Measurements from ENCODE around the gene VEPH1.

Gene VEPH1

DNA sequence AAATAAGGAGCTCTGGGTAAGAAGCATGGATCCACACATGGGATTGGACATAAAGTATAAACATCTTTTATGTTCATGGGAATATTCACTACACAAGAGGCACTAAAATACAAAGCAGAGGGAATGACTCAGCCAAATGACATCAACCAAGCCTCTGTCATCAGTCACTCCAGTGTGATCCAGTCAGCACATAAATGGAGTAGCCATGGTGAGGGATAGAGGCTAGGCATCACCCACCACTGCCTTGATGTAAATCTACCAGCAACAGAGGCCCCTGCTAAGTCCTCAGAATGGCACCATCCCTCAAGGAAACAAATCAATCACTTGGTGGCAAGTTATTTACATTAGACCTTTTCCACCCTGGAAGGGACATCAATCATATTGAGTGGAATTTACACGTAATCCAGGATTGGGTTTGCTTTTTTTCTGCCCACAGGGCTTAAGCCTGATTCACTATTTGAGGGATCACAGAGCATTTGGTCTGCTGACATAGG is 27.2 kb downstream of the VEPH1 start:
- DNase-seq (ENCODE audit: low read depth), result no peak

DNA sequence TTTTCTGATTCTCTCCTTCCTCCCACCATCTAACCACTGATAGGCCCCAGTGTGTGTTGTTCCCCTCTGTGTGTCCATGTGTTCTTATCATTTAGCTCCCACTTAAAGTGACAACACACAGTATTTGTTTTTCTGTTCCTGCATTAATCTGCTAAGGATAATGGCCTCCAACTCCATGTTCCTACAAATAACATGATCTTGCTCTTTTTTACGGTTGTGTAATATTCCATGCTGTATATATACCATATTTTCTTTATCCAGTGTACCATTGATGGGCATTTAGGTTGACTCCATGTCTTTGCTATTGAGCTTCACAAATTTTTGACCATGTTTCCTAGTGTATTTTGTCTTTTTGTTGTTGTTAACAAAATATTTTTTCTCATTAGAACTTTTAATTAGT is 30.6 kb downstream of the VEPH1 start:
- no peak for DNase-seq (ENCODE audit: low read depth)

DNA sequence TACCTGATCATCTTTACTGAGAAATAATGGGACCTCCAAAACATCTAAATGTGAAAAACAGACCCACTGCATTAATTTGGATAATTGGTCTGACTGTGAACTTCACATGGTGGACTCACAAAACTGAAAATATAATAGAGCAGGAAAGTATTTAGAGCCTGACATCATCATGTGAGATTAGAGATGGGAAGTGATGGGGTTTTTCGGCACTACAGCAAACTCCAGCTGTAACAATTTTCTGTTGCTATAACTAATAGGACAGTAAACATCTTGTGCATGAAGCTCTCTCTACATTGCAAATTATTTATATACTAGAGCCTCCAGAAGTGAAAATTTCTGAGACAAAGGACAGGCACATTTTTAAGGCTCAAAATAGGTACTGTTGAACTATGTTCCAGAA is 32.2 kb downstream of the VEPH1 start:
- no peak for DNase-seq (ENCODE audit: low read depth)

DNA sequence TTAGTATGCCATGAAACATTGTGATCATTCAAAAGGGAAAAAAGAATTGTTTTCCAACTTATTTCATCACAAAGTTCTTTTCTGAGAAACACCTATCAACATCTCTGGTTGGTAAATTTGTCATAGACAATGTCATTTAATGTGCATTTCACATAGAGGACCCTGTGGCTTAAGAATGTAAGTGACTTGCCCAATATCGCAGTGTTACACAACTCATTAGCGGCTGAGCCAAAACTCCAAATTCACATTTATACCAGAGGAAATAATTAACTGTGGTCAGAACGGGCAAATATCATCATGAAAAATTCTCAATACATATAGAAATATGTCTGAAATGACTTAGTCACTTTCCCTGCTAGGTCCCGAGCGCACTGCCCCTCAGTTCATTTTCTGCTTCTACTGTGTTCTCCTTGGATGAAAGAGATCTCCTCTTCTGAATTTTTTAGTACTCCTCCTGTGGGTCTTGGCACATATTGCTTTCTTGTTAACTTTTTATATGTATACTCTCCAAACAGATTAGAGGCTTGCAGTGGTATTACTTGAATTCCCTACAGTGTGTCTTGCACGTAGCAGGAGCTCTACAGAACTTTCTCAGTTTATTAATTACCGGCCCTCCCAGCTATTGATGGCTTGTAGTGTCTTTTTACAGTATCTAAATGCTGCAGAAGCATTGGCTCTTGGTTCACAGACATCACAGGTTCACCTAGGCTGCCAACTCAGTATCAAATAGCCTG is 33.5 kb downstream of the VEPH1 start:
- DNase-seq (ENCODE audit: low read depth), result no peak

DNA sequence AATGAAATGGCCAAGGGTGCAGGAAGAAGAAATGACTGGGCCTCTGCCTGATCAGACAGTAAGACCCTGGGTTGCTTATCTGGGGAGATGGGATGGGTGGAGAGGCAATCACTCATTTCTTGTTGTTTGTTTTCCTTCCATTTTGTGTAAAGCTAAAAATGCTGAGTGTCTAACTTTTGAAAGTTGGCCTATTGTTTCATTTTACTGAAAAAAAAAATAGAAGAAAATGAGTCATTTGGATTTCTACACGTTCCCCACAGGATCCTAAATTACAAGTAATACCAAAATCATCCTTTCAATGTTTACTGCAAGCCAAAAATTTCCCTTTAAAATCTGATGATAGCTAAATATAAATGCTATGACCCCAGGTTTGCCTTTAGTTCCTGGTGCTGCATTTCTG is 36.0 kb downstream of the VEPH1 start:
- no peak for DNase-seq (ENCODE audit: low read depth)

DNA sequence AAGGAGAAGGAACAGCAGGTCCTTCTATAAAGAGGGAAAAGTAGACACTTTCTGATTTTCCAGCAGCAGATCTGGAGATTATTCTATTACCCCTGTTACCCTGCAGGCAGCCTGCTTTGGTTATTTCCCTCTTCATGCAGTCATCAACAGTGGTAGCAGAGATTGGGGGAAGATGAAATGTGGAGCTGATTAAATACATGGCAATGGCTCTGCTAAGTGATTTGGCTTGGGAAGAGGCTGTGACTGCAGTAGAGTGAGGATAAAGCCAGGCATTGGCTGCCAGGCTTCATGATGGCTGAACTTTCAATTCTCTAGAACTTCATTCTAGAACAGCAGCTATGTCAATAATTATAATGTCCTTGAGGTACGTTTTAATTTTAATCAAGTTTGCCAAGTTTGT is 37.5 kb downstream of the VEPH1 start:
- DNase-seq (ENCODE audit: low read depth), result no peak

DNA sequence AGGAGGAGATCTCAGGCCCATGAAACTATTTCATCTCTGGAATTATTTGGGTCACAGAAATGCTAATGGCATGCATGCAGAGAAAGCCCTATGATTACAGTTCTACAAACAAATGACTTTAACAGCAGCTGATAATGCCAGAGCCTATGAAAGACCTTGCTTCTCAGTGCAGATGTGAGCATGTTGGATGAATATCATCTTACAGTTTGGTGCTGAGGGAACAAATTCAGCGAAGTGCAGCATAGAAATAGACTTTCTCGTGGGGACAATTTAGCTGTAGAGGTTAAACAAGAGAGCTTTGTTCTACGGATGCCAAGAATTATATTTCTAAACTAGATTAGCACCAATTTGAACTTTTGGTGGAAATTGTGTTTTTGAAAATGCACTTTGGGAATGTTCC is 38.9 kb downstream of the VEPH1 start:
- no peak for DNase-seq (ENCODE audit: low read depth)

DNA sequence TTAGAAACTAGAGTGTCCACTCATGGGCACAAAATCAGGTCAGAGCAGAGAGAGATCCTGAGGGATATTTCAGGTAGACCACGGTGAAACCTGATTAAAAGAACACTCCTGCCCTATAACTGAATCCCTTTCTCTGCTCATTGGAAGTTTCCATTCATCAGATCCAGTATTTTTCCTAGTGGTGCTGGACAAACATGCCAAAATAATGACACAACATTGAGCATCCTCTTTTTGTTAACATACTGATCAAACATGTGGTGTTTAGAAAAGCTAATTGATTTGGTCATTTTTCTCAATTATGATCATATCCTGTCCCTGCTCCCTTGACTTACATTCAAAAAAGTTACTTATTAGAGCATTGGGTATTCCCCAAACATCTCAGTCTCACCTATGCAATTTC is 39.4 kb downstream of the VEPH1 start:
- no peak for DNase-seq (ENCODE audit: low read depth)

DNA sequence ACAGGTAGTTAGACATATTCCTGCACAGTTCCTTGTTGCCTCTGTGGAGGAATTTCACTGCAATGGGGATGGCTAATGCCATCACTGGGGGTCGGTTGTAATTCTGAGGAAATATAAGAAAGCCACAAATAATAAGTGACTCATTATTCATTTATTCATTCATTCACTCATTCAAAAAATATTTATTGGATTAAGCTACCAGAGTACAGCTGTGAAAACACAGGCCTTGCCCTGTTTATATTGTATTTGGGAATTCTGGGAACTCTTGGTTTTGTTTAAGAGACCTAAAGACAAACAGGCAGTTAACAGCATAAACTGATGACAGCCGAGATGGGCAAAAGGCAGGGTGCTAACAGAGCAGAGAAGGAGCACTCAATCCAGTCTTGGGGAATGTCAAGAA is 43.0 kb downstream of the VEPH1 start:
- no peak for DNase-seq (ENCODE audit: low read depth)

DNA sequence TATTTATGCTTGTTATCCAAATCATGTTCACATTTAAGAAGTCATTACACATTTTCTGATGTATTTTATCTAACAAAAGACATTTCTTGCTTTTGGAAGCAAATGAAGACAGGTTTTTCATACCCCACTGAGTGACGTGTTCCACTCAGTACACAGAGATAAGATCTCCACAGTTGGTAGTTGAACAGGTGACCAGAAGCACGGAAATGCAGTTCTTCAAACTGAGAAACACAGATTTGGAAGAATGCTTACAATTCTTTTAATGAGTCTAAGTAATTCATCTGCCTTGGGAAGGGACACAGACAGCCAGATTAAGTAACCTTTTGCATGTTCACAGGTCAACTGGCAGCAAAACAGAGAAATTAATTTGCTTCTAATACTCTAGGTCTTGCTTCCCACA is 43.5 kb downstream of the VEPH1 start:
- DNase-seq (ENCODE audit: low read depth), result no peak

DNA sequence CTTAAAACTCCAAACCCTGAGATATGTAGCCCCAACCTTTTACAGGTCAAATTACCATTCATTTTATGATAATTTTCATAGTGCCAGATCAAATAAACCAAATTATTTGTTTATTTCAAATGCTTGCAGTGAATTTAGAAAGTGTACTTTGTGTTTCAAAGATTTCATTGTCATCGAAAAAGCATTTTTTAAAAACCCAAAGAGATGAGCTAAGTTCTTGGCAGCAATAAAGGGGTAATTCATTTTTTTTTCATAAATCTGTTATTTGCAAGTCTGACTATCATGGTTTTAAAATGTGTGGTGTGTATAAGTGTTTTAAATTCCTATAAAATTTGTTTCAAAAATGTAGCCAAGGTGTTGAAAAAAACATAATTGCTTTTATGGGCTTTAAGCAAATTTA is 49.4 kb downstream of the VEPH1 start:
- DNase-seq (ENCODE audit: low read depth), result no peak

DNA sequence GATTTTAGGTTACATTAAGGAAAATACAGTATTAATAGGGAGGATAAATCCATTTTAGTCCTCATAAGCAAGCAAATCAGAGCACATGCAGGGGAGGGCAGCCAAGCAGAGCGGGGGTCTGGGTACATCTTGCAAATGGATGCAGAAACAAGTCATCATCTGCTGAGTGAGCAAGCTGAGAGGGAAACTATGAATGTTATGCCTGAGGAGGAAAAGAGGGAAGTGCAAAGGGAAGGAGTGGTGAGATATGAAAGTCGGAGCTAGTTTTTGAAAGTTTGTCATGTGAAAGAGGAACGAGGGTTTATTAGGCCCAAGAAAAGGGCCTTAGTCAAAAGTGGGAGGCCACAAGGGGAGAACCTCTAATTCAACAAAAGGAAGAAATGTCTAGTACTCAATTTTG is 51.1 kb downstream of the VEPH1 start:
- DNase-seq (ENCODE audit: low read depth), result no peak

DNA sequence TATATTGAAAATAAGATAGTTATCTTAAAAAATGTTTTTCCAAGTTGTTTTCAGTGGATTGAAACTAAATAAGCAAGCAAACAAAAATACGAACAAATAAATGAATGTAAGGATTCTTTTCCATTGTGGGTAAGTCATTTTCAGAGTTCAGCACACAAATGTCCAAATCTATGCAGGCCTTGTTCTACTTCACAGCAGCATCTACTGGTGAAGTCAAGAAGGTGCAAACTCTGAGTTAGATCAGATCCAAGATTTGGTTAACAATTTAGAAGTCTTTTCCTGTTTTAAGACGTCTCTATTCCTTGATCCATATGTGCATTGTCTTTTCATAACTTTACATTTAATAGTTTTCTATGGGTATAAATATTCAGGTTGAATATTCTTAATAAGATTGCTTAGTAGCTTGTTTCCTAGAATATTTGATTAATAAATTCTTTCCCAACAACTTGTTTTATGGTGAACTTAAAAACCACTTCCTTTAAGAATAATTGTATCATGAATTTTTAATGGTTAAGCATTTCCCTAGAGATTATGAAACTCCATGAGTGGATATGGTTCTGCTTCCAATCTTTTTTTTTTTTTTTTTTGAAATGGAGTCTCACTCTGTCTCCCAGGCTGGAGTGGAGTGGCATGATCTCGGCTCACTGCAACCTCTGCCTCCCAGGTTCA is 56.1 kb downstream of the VEPH1 start:
- DNase-seq (ENCODE audit: low read depth), result no peak

DNA sequence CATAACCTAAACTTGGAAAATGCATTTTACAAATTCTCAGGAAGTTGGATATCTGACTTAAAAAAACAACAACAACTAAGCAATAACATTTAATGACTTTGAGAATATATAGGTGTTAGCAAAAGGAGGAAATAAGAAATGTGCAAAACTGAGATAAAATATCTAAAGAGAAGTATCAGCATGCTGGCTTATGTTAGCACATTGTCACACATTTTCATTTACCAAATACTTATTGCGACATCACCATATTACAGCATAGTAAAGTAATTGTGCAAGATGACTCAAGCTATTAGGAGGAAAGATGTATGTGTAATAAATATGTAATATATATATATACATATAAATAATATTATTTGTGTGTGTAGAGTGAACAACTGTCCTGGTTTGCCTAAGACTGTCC is 57.4 kb downstream of the VEPH1 start:
- DNase-seq (ENCODE audit: low read depth), result no peak

DNA sequence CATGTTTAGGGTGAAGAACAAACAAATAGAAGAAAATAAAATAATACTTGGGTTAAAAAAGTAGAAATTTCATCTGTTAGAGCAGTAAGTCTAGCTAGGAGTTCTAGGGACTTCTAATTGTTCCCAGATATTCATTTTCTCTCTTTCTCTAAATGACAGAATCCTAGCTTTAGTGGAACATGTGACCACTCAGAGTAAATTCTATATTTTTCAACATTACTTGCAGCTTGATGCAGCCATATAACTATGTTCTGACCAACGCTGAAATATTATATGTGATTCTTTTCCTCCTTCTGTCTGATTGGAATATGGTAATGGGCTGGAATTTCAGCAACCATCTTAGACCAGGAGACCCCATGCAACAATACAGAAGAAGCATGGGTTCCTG is 58.4 kb downstream of the VEPH1 start:
- no peak for DNase-seq (ENCODE audit: low read depth)

DNA sequence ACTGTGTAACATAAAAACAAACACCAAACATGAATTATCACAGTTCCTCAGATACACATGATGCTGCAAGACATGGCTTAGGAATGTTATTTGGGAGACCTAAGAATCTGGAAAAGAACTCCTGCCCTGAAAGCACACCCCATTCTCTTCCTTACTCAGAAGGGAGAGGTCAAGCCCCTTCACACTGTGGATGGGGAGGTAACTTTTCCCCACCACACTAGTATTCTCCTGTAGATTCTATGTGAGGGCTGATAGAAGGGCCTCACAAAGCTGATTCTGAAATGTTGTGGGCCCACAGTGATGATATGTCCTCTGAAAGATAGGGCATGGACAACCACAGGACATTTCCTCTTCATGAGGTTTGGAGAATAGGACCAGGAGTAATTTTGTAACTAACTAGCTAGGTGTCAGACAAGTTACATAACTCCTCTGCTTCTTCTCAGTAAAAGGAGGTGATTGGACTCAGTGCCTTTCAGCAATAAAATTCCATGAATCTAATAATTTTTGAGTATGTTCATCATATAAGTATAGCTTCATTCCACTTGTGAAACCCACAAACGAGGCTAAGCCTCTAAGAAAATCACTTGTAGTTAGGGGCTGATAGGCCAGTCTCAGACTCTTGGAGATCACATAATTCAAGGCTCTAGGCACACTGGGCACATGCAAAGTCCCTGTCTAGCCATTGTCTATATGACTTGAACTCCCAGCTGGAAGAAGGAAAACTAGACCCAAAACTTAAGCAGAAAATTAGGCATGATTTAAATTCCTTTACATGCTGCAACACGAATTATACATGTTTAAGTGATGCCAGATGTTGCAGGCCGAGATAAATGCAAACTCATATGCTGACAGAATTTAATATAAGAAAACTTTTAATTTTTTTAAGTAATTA is 59.1 kb downstream of the VEPH1 start:
- no peak for DNase-seq (ENCODE audit: low read depth)

DNA sequence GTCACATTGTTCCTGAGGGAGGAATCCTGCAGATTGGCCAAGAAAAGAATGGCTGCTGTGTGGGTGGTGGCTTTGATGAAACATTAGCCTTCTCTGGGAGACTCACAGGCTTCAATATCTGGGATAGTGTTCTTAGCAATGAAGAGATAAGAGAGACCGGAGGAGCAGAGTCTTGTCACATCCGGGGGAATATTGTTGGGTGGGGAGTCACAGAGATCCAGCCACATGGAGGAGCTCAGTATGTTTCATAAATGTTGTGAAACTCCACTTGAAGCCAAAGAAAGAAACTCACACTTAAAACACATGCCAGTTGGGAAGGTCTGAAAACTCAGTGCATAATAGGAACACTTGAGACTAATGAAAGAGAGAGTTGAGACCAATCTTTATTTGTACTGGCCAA is 60.5 kb downstream of the VEPH1 start:
- DNase-seq (ENCODE audit: low read depth), result no peak

DNA sequence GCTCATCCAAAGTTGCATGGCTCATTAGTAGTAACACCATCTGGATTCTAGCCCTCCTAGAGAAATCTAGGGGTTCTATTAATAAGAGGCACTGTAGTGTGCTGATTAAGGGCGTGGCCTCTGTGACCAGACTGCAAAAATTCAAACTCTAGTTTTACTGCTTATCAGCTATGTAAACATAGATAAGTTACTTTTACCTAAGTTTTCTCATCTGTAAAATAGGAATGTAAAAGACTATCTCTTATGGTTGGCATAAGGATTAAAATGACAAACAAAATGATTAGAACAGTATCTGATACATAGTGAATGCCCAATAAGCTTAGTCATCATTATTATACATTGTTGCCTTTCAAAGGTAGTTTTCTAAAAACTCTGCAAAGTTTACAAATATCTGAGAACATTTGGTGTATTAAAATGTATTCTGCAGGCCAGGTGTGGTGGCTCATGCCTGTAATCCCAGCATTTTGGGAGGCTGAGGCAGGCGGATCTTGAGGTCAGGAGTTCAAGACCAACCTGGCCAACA is 62.1 kb downstream of the VEPH1 start:
- no peak for DNase-seq (ENCODE audit: low read depth)

DNA sequence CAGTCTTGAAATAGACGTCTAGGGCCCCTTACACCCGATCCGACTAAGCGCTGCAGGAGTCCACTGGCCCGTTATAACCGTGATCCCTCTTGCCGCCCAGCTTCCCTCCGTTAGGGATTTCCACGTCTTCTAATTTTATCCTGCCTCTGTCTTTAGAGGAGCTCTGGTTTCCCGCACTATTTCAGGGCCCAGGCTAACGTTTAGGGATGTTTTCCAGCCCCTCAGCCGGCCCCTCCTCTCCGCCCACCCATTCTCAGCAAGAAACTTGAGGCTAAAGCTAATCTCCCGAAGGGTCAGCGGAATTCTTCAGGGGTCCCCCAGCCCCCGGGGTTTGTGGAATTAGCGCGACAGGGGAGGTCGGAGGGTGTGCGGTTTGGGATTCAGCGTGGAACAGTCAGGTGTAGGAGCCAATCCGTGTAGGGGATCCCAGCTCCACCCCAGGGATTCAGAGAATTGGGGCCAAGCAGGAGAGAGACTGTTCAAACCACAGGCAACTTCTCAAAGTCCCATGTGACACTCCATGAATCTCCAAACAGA is 65.0 kb downstream of the VEPH1 start:
- no peak for DNase-seq (ENCODE audit: low read depth)

DNA sequence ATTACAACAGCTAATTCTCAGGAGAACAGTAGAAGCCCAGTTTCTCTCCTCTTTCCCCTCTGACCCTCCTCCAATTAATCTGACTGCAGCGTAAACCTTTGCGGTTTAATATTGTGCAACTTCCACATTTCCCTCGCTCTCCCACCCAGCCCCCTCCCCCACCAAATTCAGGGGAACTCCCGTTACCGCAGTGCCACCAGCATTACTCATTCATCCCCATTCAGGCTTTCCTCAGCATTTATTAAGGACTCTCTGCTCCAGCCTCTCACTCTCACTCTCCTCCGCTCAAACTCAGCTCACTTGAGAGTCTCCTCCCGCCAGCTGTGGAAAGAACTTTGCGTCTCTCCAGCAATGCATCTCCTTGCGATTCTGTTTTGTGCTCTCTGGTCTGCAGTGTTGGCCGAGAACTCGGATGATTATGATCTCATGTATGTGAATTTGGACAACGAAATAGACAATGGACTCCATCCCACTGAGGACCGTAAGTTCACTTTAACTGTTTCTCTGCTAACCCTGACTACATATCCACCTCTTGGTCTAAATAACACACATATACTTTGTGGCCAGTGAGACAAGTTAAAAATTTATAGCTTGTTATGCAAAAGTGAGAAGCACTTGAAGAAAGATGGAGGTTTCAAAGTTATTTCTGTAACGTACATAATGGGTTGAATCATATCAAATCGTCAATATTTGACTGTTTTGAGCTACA is 66.5 kb downstream of the VEPH1 start, which contains the start of gene PTX3:
TSS of gene PTX3 (plus strand) at position 268 of the 709 bp plus-strand sequence. CDS start at position 352, 84 bp downstream.
- DNase-seq (ENCODE audit: low read depth), result no peak

DNA sequence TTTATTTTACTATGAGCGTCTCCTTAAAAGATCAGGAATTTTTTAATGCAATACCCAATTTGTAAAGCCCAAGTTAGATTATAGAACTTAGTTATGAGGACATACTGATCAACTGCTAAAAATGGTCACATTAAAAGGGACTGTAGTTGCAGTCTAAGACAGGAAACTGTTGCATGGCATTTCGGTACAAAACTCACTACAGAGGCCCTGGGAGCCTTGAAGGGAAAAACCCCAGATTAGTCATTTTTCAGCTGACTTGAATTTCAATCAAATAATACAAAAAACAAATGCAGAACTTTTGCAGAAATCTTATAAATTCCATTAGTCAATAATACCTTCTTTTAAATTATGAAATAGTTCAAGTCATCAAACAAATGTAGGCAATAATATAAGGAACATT is 73.5 kb downstream of the VEPH1 start:
- no peak for DNase-seq (ENCODE audit: low read depth)

DNA sequence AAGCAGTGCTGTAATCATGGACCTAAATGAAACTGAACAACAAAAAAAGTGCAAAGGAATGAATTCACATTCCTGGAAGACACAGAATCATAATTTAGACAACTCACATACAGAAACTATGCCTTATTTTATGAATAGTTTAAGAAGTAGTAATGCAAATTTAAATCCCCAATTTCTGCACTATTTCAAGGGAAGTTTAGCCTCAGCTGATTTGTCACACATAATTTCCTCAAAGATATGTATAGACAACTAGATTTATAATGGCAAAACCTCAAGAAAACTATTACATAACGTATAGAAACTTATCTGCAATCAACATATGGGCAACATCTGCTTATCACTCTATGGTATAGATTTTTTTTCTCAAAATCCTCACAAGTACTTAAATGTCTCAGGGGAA is 74.4 kb downstream of the VEPH1 start:
- DNase-seq (ENCODE audit: low read depth), result no peak
